ENCODE results near the gene ACAD10.
A peak's percentile ranks its signal among the peaks of the same experiment; 100 is the strongest.
"Not testable (repeated sequence)": the region's sequence is repeated elsewhere in the genome, so short reads cannot be mapped to it uniquely, and the experiment has no call there.

The ACAD10 gene

GRCh38 chr12:111732786-111733185, 46.9 kb downstream of the ACAD10 start:
- H3K36me3 ChIP-seq (ENCODE audit: insufficient read depth, low read length), result peaks cover 43% of the 10 kb centered on the region
- H3K4me3 ChIP-seq (ENCODE audit: low read depth in 1 of 2, low read length in 2 of 2), result no peak overlapping the region
- H3K4me1 ChIP-seq (ENCODE audit: insufficient read depth, low read length), result no peaks in the 10 kb centered on the region
- H3K27me3 ChIP-seq (ENCODE audit: control insufficient read depth in 1 of 2, insufficient read depth in 2 of 2, low read length in 2 of 2), result no peaks in the 10 kb centered on the region
- no peak overlapping the region for H3K27ac ChIP-seq (ENCODE audit: low read depth, low read length)
- H3K9ac ChIP-seq (ENCODE audit: low read length), result no peak overlapping the region
- H3K9me3 ChIP-seq (ENCODE audit: low read length), result no peaks in the 10 kb centered on the region

GRCh38 chr12:111733340-111733915, 47.6 kb downstream of the ACAD10 start:
- Histone ChIP-seq H3K4me1 (ENCODE audit: insufficient read depth, low read length) (no peaks in the 10 kb centered on the region), H3K4me3 (ENCODE audit: low read depth in 1 of 2, low read length in 2 of 2) (no peak overlapping the region), H3K27me3 (ENCODE audit: control insufficient read depth in 1 of 2, insufficient read depth in 2 of 2, low read length in 2 of 2) (no peaks in the 10 kb centered on the region), H3K36me3 (ENCODE audit: insufficient read depth, low read length) (peaks cover 42% of the 10 kb centered on the region), H3K9ac (ENCODE audit: low read length) (no peak overlapping the region), H3K9me3 (ENCODE audit: low read length) (no peaks in the 10 kb centered on the region), H3K27ac (ENCODE audit: low read depth, low read length) (no peak overlapping the region)

- H3K9ac ChIP-seq (ENCODE audit: low read length); H3K9me3 ChIP-seq (ENCODE audit: low read length); H3K4me3 ChIP-seq (ENCODE audit: low read depth in 1 of 2, low read length in 2 of 2); H3K27me3 ChIP-seq (ENCODE audit: control insufficient read depth in 1 of 2, insufficient read depth in 2 of 2, low read length in 2 of 2); H3K27ac ChIP-seq (ENCODE audit: low read depth, low read length): not testable (repeated sequence)
- peaks cover 20% of the 10 kb centered on the region for H3K36me3 ChIP-seq (ENCODE audit: insufficient read depth, low read length)
- H3K4me1 ChIP-seq (ENCODE audit: insufficient read depth, low read length), result peaks cover 18% of the 10 kb centered on the region
Observed at GRCh38 chr12:111739524-111739923, 53.7 kb downstream of the ACAD10 start.

- no peaks in the 10 kb centered on the region for H3K9me3 ChIP-seq (ENCODE audit: low read length)
- no peak overlapping the region for H3K4me3 ChIP-seq (ENCODE audit: low read depth in 1 of 2, low read length in 2 of 2)
- no peaks in the 10 kb centered on the region for H3K27me3 ChIP-seq (ENCODE audit: control insufficient read depth in 1 of 2, insufficient read depth in 2 of 2, low read length in 2 of 2)
- H3K9ac ChIP-seq (ENCODE audit: low read length), result no peak overlapping the region
- peak overlapping the region; percentile 30 for H3K27ac ChIP-seq (ENCODE audit: low read depth, low read length)
- peaks cover 33% of the 10 kb centered on the region for H3K36me3 ChIP-seq (ENCODE audit: insufficient read depth, low read length)
- H3K4me1 ChIP-seq (ENCODE audit: insufficient read depth, low read length), result peaks cover 18% of the 10 kb centered on the region
Observed at GRCh38 chr12:111741235-111741812, 55.5 kb downstream of the ACAD10 start.

GRCh38 chr12:111745211-111745610, 59.4 kb downstream of the ACAD10 start:
- no peak overlapping the region for H3K9ac ChIP-seq (ENCODE audit: low read length)
- no peaks in the 10 kb centered on the region for H3K27me3 ChIP-seq (ENCODE audit: control insufficient read depth in 1 of 2, insufficient read depth in 2 of 2, low read length in 2 of 2)
- H3K4me3 ChIP-seq (ENCODE audit: low read depth in 1 of 2, low read length in 2 of 2), result no peak overlapping the region
- peaks cover 18% of the 10 kb centered on the region for H3K4me1 ChIP-seq (ENCODE audit: insufficient read depth, low read length)
- no peak overlapping the region for H3K27ac ChIP-seq (ENCODE audit: low read depth, low read length)
- H3K36me3 ChIP-seq (ENCODE audit: insufficient read depth, low read length), result peaks cover 43% of the 10 kb centered on the region
- H3K9me3 ChIP-seq (ENCODE audit: low read length), result no peaks in the 10 kb centered on the region

- no peak overlapping the region for H3K9ac ChIP-seq (ENCODE audit: low read length)
Observed at GRCh38 chr12:111747333-111747732, 61.5 kb downstream of the ACAD10 start.

GRCh38 chr12:111748151-111748672, 62.4 kb downstream of the ACAD10 start:
- H3K27ac ChIP-seq (ENCODE audit: low read depth, low read length), result no peak overlapping the region
- peaks cover 49% of the 10 kb centered on the region for H3K36me3 ChIP-seq (ENCODE audit: insufficient read depth, low read length)

More at GRCh38 chr12:111747333-111747732, 61.5 kb downstream of the ACAD10 start:
- no peaks in the 10 kb centered on the region for H3K27me3 ChIP-seq (ENCODE audit: control insufficient read depth in 1 of 2, insufficient read depth in 2 of 2, low read length in 2 of 2)
- H3K4me3 ChIP-seq (ENCODE audit: low read depth in 1 of 2, low read length in 2 of 2), result no peak overlapping the region
- H3K27ac ChIP-seq (ENCODE audit: low read depth, low read length), result no peak overlapping the region
- H3K4me1 ChIP-seq (ENCODE audit: insufficient read depth, low read length), result no peaks in the 10 kb centered on the region
- H3K36me3 ChIP-seq (ENCODE audit: insufficient read depth, low read length), result peaks cover 49% of the 10 kb centered on the region
- H3K9me3 ChIP-seq (ENCODE audit: low read length), result no peaks in the 10 kb centered on the region

GRCh38 chr12:111748867-111749266, 63.0 kb downstream of the ACAD10 start:
- no peaks in the 10 kb centered on the region for H3K9me3 ChIP-seq (ENCODE audit: low read length)
- H3K27ac ChIP-seq (ENCODE audit: low read depth, low read length), result no peak overlapping the region
- H3K4me3 ChIP-seq (ENCODE audit: low read depth in 1 of 2, low read length in 2 of 2), result no peak overlapping the region
- H3K9ac ChIP-seq (ENCODE audit: low read length), result no peak overlapping the region
- H3K27me3 ChIP-seq (ENCODE audit: control insufficient read depth in 1 of 2, insufficient read depth in 2 of 2, low read length in 2 of 2), result no peaks in the 10 kb centered on the region
- H3K36me3 ChIP-seq (ENCODE audit: insufficient read depth, low read length), result peaks cover 49% of the 10 kb centered on the region
- H3K4me1 ChIP-seq (ENCODE audit: insufficient read depth, low read length), result peaks cover 5% of the 10 kb centered on the region

More at GRCh38 chr12:111748151-111748672, 62.4 kb downstream of the ACAD10 start:
- H3K4me3 ChIP-seq (ENCODE audit: low read depth in 1 of 2, low read length in 2 of 2), result no peak overlapping the region
- H3K9ac ChIP-seq (ENCODE audit: low read length), result no peak overlapping the region
- H3K4me1 ChIP-seq (ENCODE audit: insufficient read depth, low read length), result peaks cover 1% of the 10 kb centered on the region
- H3K9me3 ChIP-seq (ENCODE audit: low read length), result no peaks in the 10 kb centered on the region
- H3K27me3 ChIP-seq (ENCODE audit: control insufficient read depth in 1 of 2, insufficient read depth in 2 of 2, low read length in 2 of 2), result no peaks in the 10 kb centered on the region

GRCh38 chr12:111749391-111749790, 63.5 kb downstream of the ACAD10 start:
- peaks cover 5% of the 10 kb centered on the region for H3K4me1 ChIP-seq (ENCODE audit: insufficient read depth, low read length)
- no peak overlapping the region for H3K4me3 ChIP-seq (ENCODE audit: low read depth in 1 of 2, low read length in 2 of 2)
- H3K27me3 ChIP-seq (ENCODE audit: control insufficient read depth in 1 of 2, insufficient read depth in 2 of 2, low read length in 2 of 2), result no peaks in the 10 kb centered on the region
- H3K27ac ChIP-seq (ENCODE audit: low read depth, low read length), result no peak overlapping the region
- H3K9me3 ChIP-seq (ENCODE audit: low read length), result no peaks in the 10 kb centered on the region
- H3K9ac ChIP-seq (ENCODE audit: low read length), result no peak overlapping the region
- H3K36me3 ChIP-seq (ENCODE audit: insufficient read depth, low read length), result peaks cover 49% of the 10 kb centered on the region

GRCh38 chr12:111753144-111753881, 67.5 kb downstream of the ACAD10 start:
- Histone ChIP-seq H3K36me3 (ENCODE audit: insufficient read depth, low read length) (peaks cover 35% of the 10 kb centered on the region), H3K4me1 (ENCODE audit: insufficient read depth, low read length) (peaks cover 19% of the 10 kb centered on the region), H3K9me3 (ENCODE audit: low read length) (no peaks in the 10 kb centered on the region), H3K27ac (ENCODE audit: low read depth, low read length) (no peak overlapping the region), H3K9ac (ENCODE audit: low read length) (no peak overlapping the region), H3K4me3 (ENCODE audit: low read depth in 1 of 2, low read length in 2 of 2) (no peak overlapping the region), H3K27me3 (ENCODE audit: control insufficient read depth in 1 of 2, insufficient read depth in 2 of 2, low read length in 2 of 2) (no peaks in the 10 kb centered on the region)

- Histone ChIP-seq H3K27me3 (ENCODE audit: control insufficient read depth in 1 of 2, insufficient read depth in 2 of 2, low read length in 2 of 2) (no peaks in the 10 kb centered on the region), H3K9ac (ENCODE audit: low read length) (no peak overlapping the region), H3K36me3 (ENCODE audit: insufficient read depth, low read length) (peaks cover 31% of the 10 kb centered on the region), H3K27ac (ENCODE audit: low read depth, low read length) (no peak overlapping the region), H3K9me3 (ENCODE audit: low read length) (no peaks in the 10 kb centered on the region), H3K4me3 (ENCODE audit: low read depth in 1 of 2, low read length in 2 of 2) (no peak overlapping the region), H3K4me1 (ENCODE audit: insufficient read depth, low read length) (peaks cover 23% of the 10 kb centered on the region)
Observed at GRCh38 chr12:111754671-111755070, 68.8 kb downstream of the ACAD10 start.
